Colonic mucosa (tissue), 4 donors: ENCODE measurements around the gene CARD10. TPM values are rescaled to one million over a fixed set of nuclear protein-coding genes. Genes with fewer than 3 reads are reported as not detected.

Experiments
- DNase-seq: peaks from one replicate; pipeline ENCODE4 v3.0.0-alpha.2; 2020
- H3K27ac ChIP-seq: fragments of 200-600 bp; one replicate; pipeline ENCODE4 v1.8.0; 2021
- H3K27me3 ChIP-seq: fragments of 200-600 bp; one replicate; pipeline ENCODE4 v1.8.0; 2021
- H3K36me3 ChIP-seq: fragments of 200-600 bp; one replicate; pipeline ENCODE4 v1.8.0; 2021
- H3K4me1 ChIP-seq: fragments of 200-600 bp; one replicate; pipeline ENCODE4 v1.8.0; 2021; ENCODE audit warnings: mild to moderate bottlenecking
- H3K4me3 ChIP-seq: fragments of 200-600 bp; one replicate; pipeline ENCODE4 v1.8.0; 2021
- H3K9ac ChIP-seq, 2 donors: one replicate each; pipeline ENCODE4 v1.7.0; 2013; ENCODE audit warnings: control low read depth in 2 of 2, low read depth in 2 of 2, low read length in 2 of 2
- H3K9me3 ChIP-seq: fragments of 200-600 bp; one replicate; pipeline ENCODE4 v1.8.0; 2021
- CTCF ChIP-seq: fragments of 200-600 bp; IDR thresholded peaks from one replicate; pipeline ENCODE4 v1.8.0; 2022; ENCODE audit warnings: antibody characterized with exemption, mild to moderate bottlenecking
- intact Hi-C: fragments of 100-400 bp; cut with DNase I; formaldehyde crosslinking; loops from one replicate; pipeline ENCODE4 v1.14.1; 2022
- total RNA-seq, 2 donors: library from RNA; stranded (reverse); fragmentation: NEBNext Ultra II Directional in 1 of 2; extraction: Animal tissue kit (Norgen Biotek cat#: 25700) in 1 of 2; gene quantifications; one replicate each; pipeline ENCODE4 v1.2.1, GENCODE V29; 2021
- donor health status: healthy.
- donor health status: DM: no; HTN: no; CAD: no.
- donor health status: DM: no; HTN: no; CAD: no.

CARD10 gene
- total RNA-seq, 2 donors from 2014 or later = 59.3 to 60.5 TPM

- Histone ChIP-seq H3K9me3 (no peaks in the 10 kb centered on the region), H3K27me3 (no peaks in the 10 kb centered on the region), H3K4me3 (no peak overlapping the region), H3K36me3 (no peaks in the 10 kb centered on the region), H3K27ac (no peak overlapping the region), H3K9ac (no peak overlapping the region), H3K4me1 (no peaks in the 10 kb centered on the region)
- intact Hi-C loops = no loop called here
- no peak for TF ChIP-seq CTCF
- no peak for DNase-seq
Measured at GRCh38 chr22:37479196-37479595, 40.0 kb downstream of the CARD10 start.

- no peak overlapping the region for H3K4me3 ChIP-seq
- H3K36me3 ChIP-seq = no peaks in the 10 kb centered on the region
- no peaks in the 10 kb centered on the region for H3K9me3 ChIP-seq
- H3K27ac ChIP-seq = no peak overlapping the region
- intact Hi-C loops = no loop called here
- no peaks in the 10 kb centered on the region for H3K4me1 ChIP-seq
- no peak overlapping the region for H3K9ac ChIP-seq
- no peaks in the 10 kb centered on the region for H3K27me3 ChIP-seq
- DNase-seq = no peak
- no peak for TF ChIP-seq CTCF
Measured at GRCh38 chr22:37476389-37477329, 42.6 kb downstream of the CARD10 start.

- Histone ChIP-seq H3K9ac (no peak overlapping the region), H3K27ac (no peak overlapping the region), H3K36me3 (no peaks in the 10 kb centered on the region), H3K27me3 (no peaks in the 10 kb centered on the region), H3K4me1 (no peaks in the 10 kb centered on the region), H3K4me3 (no peak overlapping the region), H3K9me3 (no peaks in the 10 kb centered on the region)
- no peak for DNase-seq
- TF ChIP-seq CTCF = no peak
- intact Hi-C loops = no loop called here
Measured at GRCh38 chr22:37474447-37475090, 44.6 kb downstream of the CARD10 start.

GRCh38 chr22:37473437-37473946, 45.7 kb downstream of the CARD10 start:
- Histone ChIP-seq H3K27me3 (no peaks in the 10 kb centered on the region), H3K36me3 (no peaks in the 10 kb centered on the region)
- intact Hi-C loops = no loop called here

More at GRCh38 chr22:37473437-37473946, 45.7 kb downstream of the CARD10 start:
- no peak overlapping the region for H3K9ac ChIP-seq
- H3K4me1 ChIP-seq = no peaks in the 10 kb centered on the region
- H3K9me3 ChIP-seq = no peaks in the 10 kb centered on the region
- no peak overlapping the region for H3K4me3 ChIP-seq
- no peak overlapping the region for H3K27ac ChIP-seq
- DNase-seq = no peak
- no peak for TF ChIP-seq CTCF
